ENCODE results near the gene ZNF594. TPM values are rescaled to one million over a fixed set of nuclear protein-coding genes. Genes with fewer than 3 reads are reported as not detected.
A peak's percentile ranks its signal among the peaks of the same experiment; 100 is the strongest.

ZNF594 gene
- total and polyA plus RNA-seq, 5 donors from 2014 or later = 0.86 to 3.1 (median 2.1) TPM

DNA sequence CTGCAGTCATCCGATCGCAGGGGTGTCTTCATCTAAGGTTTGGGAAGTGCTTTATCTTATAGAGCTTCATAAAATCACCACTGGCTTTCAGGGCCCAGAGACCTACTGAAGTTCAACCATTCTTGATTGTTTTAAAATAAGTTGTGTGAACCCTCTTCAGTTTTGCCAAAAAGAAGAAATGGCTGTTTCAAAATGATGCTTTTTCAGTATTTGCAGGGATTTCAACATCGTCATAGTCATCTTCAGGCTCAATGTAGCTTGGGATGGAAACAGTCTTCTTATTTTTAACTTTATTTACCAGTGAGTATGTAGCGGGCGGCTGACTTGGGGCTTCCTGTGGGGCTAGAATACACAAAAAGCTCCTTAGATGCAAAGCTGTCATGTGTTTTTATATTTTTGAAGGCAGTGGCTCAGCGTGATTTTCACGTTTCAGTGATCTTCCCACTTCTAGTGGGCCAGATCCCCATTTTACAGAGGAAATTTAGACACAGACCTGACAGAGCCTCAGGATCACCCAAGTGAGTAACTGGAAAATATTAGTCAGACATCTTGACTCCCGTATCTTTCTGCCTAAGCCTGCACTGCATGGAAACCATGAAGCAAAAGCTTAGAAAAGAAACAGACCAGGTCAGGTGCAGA, 19.1 kb upstream of the ZNF594 start:
- no peaks in the 10 kb centered on the region for H3K4me1 ChIP-seq (ENCODE audit: control insufficient read depth, insufficient read depth, low read length, poor library complexity, severe bottlenecking)
- no peaks in the 10 kb centered on the region for H3K27me3 Mint-ChIP-seq
- DNase-seq (no peak), ATAC-seq (ENCODE audit: low read depth in 2 of 2) (no peak)
- H3K4me3 Mint-ChIP-seq = peak overlapping the region in 2 of 4 donors; percentile 30 to 59
- peak overlapping the region; percentile 6 to 78 (median 64) for H3K27ac Mint-ChIP-seq
- no peak overlapping the region for H3K4me3 ChIP-seq (ENCODE audit: low read depth, low read length)
- H3K27ac ChIP-seq (ENCODE audit: insufficient read depth, low read length, poor library complexity, severe bottlenecking) = no peak overlapping the region
- peaks cover 0 to 25% (median 5%) of the 10 kb centered on the region in 4 donors for H3K4me1 Mint-ChIP-seq
- H3K9me3 ChIP-seq (ENCODE audit: control insufficient read depth in 2 of 2, low read length in 2 of 2) = no peaks in the 10 kb centered on the region
- H3K36me3 Mint-ChIP-seq = peaks cover 37% of the 10 kb centered on the region
- no peaks in the 10 kb centered on the region for H3K27me3 ChIP-seq (ENCODE audit: control insufficient read depth, insufficient read depth, low read length)
- H3K36me3 ChIP-seq (ENCODE audit: control insufficient read depth, insufficient read depth, low read length) = no peaks in the 10 kb centered on the region
- no peaks in the 10 kb centered on the region for H3K9me3 Mint-ChIP-seq

DNA sequence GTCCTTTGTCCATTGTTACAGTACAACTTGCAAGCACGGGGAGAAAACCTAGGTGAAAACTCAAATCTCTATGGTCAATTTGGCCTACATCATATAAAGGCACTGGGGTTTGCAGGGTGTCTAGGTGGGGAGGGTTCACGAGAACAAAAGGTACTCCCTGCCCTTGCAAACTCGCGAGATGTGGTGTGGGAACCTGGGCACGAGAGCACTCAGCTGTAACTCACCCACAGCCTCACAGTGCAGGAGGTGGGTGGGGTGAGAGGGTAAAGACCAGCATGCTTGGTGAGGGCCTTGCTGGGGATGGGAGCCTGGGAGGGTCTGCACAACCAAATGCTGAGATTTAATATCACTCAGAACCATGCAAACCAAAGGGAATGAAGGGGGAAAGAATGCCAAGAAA, 18.4 kb upstream of the ZNF594 start:
- Histone ChIP-seq H3K27ac (ENCODE audit: insufficient read depth, low read length, poor library complexity, severe bottlenecking) (no peak overlapping the region), H3K36me3 (ENCODE audit: control insufficient read depth, insufficient read depth, low read length) (no peaks in the 10 kb centered on the region), H3K4me1 (ENCODE audit: control insufficient read depth, insufficient read depth, low read length, poor library complexity, severe bottlenecking) (no peaks in the 10 kb centered on the region)

DNA sequence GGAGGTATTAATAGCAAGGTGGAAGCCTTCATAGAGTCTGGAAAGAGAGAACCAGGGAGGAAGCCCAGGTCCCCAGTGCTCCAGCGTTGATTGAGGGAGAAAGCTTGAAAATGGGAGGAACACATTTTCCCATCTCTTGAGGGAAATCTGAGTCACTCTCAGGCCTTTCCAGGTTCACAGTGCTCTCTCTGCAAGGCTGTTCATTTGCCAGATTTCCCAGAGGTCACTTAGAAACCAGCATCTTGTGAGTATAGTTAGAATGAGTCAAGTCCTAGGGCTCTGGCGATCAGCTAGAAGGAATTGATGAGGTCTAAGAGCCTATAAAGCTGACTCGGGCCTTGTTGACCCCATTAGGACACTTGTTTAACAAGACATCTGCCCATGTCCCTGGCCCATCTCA, 17.7 kb upstream of the ZNF594 start:
- Histone ChIP-seq H3K4me3 (ENCODE audit: low read depth, low read length) (no peak overlapping the region), H3K4me1 (ENCODE audit: control insufficient read depth, insufficient read depth, low read length, poor library complexity, severe bottlenecking) (no peaks in the 10 kb centered on the region), H3K9me3 (ENCODE audit: control insufficient read depth in 2 of 2, low read length in 2 of 2) (no peaks in the 10 kb centered on the region), H3K36me3 (ENCODE audit: control insufficient read depth, insufficient read depth, low read length) (no peaks in the 10 kb centered on the region), H3K27me3 (ENCODE audit: control insufficient read depth, insufficient read depth, low read length) (no peaks in the 10 kb centered on the region), H3K27ac (ENCODE audit: insufficient read depth, low read length, poor library complexity, severe bottlenecking) (no peak overlapping the region)
- peaks cover 0 to 25% (median 5%) of the 10 kb centered on the region in 4 donors for H3K4me1 Mint-ChIP-seq
- H3K36me3 Mint-ChIP-seq = peaks cover 33% of the 10 kb centered on the region
- no peak for DNase-seq
- no peaks in the 10 kb centered on the region for H3K9me3 Mint-ChIP-seq
- no peak for ATAC-seq (ENCODE audit: low read depth in 2 of 2)
- no peak overlapping the region for H3K27ac Mint-ChIP-seq
- H3K27me3 Mint-ChIP-seq = no peaks in the 10 kb centered on the region
- no peak overlapping the region for H3K4me3 Mint-ChIP-seq

More for the DNA sequence above, 18.4 kb upstream of the ZNF594 start:
- Mint-ChIP-seq H3K9me3 (no peaks in the 10 kb centered on the region), H3K27me3 (no peaks in the 10 kb centered on the region), H3K36me3 (peaks cover 37% of the 10 kb centered on the region), H3K27ac (peak overlapping the region in 1 of 3 donors; percentile 64), H3K4me3 (peak overlapping the region in 1 of 4 donors; percentile 50), H3K4me1 (peaks cover 0 to 25% (median 5%) of the 10 kb centered on the region in 4 donors)
- H3K9me3 ChIP-seq (ENCODE audit: control insufficient read depth in 2 of 2, low read length in 2 of 2) = no peaks in the 10 kb centered on the region
- no peaks in the 10 kb centered on the region for H3K27me3 ChIP-seq (ENCODE audit: control insufficient read depth, insufficient read depth, low read length)
- ATAC-seq (ENCODE audit: low read depth in 2 of 2) = no peak
- no peak overlapping the region for H3K4me3 ChIP-seq (ENCODE audit: low read depth, low read length)
- no peak for DNase-seq

DNA sequence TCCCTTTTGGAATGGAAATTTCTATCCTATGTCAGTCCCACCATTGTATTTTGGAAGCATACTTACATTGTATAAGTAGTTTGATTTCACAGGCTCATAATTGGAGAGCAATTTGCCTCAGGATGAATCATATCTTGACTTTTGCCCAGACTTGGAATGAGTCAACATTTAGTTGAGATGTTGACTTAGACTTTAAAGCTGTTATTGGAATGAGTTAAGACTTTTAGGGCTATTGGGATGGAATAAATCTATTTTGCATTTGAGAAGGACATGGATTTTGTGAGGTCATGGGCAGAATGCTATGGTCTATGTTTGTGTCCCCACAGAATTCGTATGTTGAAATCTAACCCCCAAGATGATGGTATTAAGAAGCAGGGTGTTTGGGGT, 12.2 kb upstream of the ZNF594 start:
- ATAC-seq (ENCODE audit: low read depth in 2 of 2) (no peak), DNase-seq (no peak)
- H3K4me1 ChIP-seq (ENCODE audit: control insufficient read depth, insufficient read depth, low read length, poor library complexity, severe bottlenecking) = no peaks in the 10 kb centered on the region
- Mint-ChIP-seq H3K27ac (no peak overlapping the region), H3K4me3 (no peak overlapping the region), H3K36me3 (peaks cover 13% of the 10 kb centered on the region), H3K9me3 (no peaks in the 10 kb centered on the region), H3K27me3 (no peaks in the 10 kb centered on the region), H3K4me1 (peaks cover 0 to 7% (median under 1%) of the 10 kb centered on the region in 4 donors)
- no peaks in the 10 kb centered on the region for H3K27me3 ChIP-seq (ENCODE audit: control insufficient read depth, insufficient read depth, low read length)
- H3K9me3 ChIP-seq (ENCODE audit: control insufficient read depth in 2 of 2, low read length in 2 of 2) = no peaks in the 10 kb centered on the region
- H3K36me3 ChIP-seq (ENCODE audit: control insufficient read depth, insufficient read depth, low read length) = no peaks in the 10 kb centered on the region
- no peak overlapping the region for H3K4me3 ChIP-seq (ENCODE audit: low read depth, low read length)
- no peak overlapping the region for H3K27ac ChIP-seq (ENCODE audit: insufficient read depth, low read length, poor library complexity, severe bottlenecking)

DNA sequence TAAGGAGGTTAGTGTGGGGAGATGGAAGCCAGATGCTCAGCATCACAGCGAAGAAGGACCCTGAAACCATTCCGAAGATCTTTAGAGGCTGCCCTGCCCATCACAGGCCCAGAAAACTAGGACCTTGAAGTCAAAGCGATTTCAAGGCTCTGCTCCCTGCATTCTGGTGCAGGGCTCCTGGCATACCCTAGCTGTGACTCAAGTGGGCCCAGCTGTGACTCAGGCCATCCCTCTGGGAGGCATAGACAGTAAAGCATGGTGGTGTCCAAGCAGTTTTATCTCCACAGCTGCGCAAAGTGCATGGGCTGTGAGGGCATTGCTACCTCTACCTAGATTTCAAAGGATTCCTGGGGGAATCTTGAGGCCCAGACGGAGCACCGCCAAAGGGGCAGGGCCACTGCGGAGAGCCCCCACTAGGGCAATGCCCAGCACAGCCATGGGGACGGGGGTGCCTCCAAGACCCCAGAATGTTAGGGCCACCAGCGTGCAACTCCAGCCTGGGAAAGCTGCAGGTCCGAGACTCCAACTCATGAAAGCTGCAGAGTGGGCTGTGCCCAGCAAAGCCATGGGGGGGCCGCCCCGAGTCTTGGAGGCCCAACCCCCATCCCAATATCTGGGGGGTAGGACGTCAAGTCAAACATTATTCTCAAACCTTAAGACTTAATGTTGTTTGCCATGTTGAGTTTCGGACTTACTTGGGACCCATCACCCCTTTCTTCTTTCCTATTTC, 11.7 kb upstream of the ZNF594 start:
- DNase-seq (no peak), ATAC-seq (ENCODE audit: low read depth in 2 of 2) (no peak)
- Mint-ChIP-seq H3K27me3 (no peaks in the 10 kb centered on the region), H3K4me1 (peaks cover 0 to 7% (median 3%) of the 10 kb centered on the region in 4 donors), H3K9me3 (no peaks in the 10 kb centered on the region), H3K4me3 (no peak overlapping the region), H3K36me3 (peaks cover 9% of the 10 kb centered on the region), H3K27ac (peak overlapping the region in 2 of 3 donors; percentile 20 to 32)
- no peaks in the 10 kb centered on the region for H3K4me1 ChIP-seq (ENCODE audit: control insufficient read depth, insufficient read depth, low read length, poor library complexity, severe bottlenecking)
- no peak overlapping the region for H3K4me3 ChIP-seq (ENCODE audit: low read depth, low read length)
- no peak overlapping the region for H3K27ac ChIP-seq (ENCODE audit: insufficient read depth, low read length, poor library complexity, severe bottlenecking)
- no peaks in the 10 kb centered on the region for H3K27me3 ChIP-seq (ENCODE audit: control insufficient read depth, insufficient read depth, low read length)
- no peaks in the 10 kb centered on the region for H3K9me3 ChIP-seq (ENCODE audit: control insufficient read depth in 2 of 2, low read length in 2 of 2)
- no peaks in the 10 kb centered on the region for H3K36me3 ChIP-seq (ENCODE audit: control insufficient read depth, insufficient read depth, low read length)

DNA sequence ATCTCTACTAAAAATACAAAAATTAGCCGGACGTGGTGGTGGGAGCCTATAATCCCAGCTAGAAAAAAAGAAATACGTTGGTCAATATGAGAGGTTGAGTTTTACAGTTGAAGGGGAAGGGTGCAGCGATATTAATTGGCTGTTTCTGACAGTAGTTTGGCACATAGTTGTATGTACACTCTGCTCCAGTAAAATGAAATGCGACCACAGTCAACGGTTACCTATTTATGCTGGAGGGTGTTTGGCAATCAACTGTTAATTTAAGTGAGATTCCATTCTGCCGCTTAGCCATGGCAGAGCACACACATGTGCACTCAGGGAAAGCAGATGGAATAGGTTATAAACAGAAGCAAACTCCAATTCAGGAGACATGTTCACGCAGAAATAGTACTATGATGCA, 9.3 kb upstream of the ZNF594 start:
- Histone ChIP-seq H3K27me3 (ENCODE audit: control insufficient read depth, insufficient read depth, low read length) (no peaks in the 10 kb centered on the region), H3K9me3 (ENCODE audit: control insufficient read depth in 2 of 2, low read length in 2 of 2) (no peaks in the 10 kb centered on the region), H3K36me3 (ENCODE audit: control insufficient read depth, insufficient read depth, low read length) (no peaks in the 10 kb centered on the region), H3K4me3 (ENCODE audit: low read depth, low read length) (no peak overlapping the region), H3K4me1 (ENCODE audit: control insufficient read depth, insufficient read depth, low read length, poor library complexity, severe bottlenecking) (no peaks in the 10 kb centered on the region), H3K27ac (ENCODE audit: insufficient read depth, low read length, poor library complexity, severe bottlenecking) (no peak overlapping the region)
- H3K27ac Mint-ChIP-seq = no peak overlapping the region
- no peaks in the 10 kb centered on the region for H3K9me3 Mint-ChIP-seq
- H3K4me3 Mint-ChIP-seq = no peak overlapping the region
- DNase-seq (no peak), ATAC-seq (ENCODE audit: low read depth in 2 of 2) (no peak)
- no peaks in the 10 kb centered on the region for H3K27me3 Mint-ChIP-seq
- H3K4me1 Mint-ChIP-seq = peaks cover 0 to 13% (median 10%) of the 10 kb centered on the region in 4 donors
- no peaks in the 10 kb centered on the region for H3K36me3 Mint-ChIP-seq

DNA sequence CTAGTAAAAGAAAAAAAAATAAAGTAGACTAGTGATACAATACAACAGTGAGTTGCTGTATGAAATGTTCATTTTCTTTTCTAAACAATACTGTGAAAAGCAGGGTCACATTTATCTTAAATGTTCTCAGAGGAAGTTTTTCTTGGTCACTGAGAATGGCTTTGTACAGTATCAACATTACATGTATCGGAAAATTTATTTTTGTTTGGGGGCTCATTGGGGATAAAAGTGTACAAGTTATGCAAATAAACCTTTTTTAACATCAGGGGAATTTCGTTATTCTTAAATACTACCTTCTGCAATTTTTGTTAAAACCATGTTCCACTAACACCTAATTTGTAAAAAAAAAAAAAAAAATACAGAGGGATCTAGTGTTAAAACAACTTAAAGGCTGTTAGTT, 8.7 kb upstream of the ZNF594 start:
- Histone ChIP-seq H3K4me3 (ENCODE audit: low read depth, low read length) (no peak overlapping the region), H3K27me3 (ENCODE audit: control insufficient read depth, insufficient read depth, low read length) (no peaks in the 10 kb centered on the region), H3K27ac (ENCODE audit: insufficient read depth, low read length, poor library complexity, severe bottlenecking) (no peak overlapping the region), H3K9me3 (ENCODE audit: control insufficient read depth in 2 of 2, low read length in 2 of 2) (no peaks in the 10 kb centered on the region), H3K4me1 (ENCODE audit: control insufficient read depth, insufficient read depth, low read length, poor library complexity, severe bottlenecking) (no peaks in the 10 kb centered on the region), H3K36me3 (ENCODE audit: control insufficient read depth, insufficient read depth, low read length) (no peaks in the 10 kb centered on the region)
- H3K4me1 Mint-ChIP-seq = peaks cover 0 to 13% (median 10%) of the 10 kb centered on the region in 4 donors
- H3K36me3 Mint-ChIP-seq = no peaks in the 10 kb centered on the region
- H3K4me3 Mint-ChIP-seq = no peak overlapping the region
- DNase-seq (no peak), ATAC-seq (ENCODE audit: low read depth in 2 of 2) (no peak)
- no peak overlapping the region for H3K27ac Mint-ChIP-seq
- no peaks in the 10 kb centered on the region for H3K27me3 Mint-ChIP-seq
- no peaks in the 10 kb centered on the region for H3K9me3 Mint-ChIP-seq

DNA sequence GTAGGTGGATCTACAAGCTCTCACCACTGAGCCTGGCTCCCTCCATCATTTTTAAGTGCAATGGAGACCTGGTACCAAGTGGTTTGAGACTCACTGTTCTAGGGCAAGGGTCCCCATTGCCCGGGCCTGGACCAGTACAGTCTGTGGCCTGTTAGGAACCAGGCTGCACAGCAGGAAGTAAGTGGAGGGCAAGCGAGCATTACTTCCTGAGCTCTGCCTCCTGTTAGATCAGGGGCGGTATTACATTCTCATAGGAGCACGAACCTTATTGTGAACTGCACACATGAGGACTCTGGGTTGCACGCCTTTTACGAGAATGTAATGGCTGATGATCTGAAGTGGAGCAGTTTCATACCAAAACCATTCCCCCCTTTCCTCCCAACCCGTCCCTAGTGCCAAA, 6.8 kb upstream of the ZNF594 start:
- H3K9me3 ChIP-seq (ENCODE audit: control insufficient read depth in 2 of 2, low read length in 2 of 2) = no peaks in the 10 kb centered on the region
- Mint-ChIP-seq H3K9me3 (no peaks in the 10 kb centered on the region), H3K4me1 (peaks cover 0 to 13% (median 10%) of the 10 kb centered on the region in 4 donors), H3K4me3 (no peak overlapping the region), H3K27ac (no peak overlapping the region), H3K36me3 (no peaks in the 10 kb centered on the region), H3K27me3 (no peaks in the 10 kb centered on the region)
- no peaks in the 10 kb centered on the region for H3K27me3 ChIP-seq (ENCODE audit: control insufficient read depth, insufficient read depth, low read length)
- DNase-seq = peak in 1 of 3 donors; percentile 48
- H3K27ac ChIP-seq (ENCODE audit: insufficient read depth, low read length, poor library complexity, severe bottlenecking) = no peak overlapping the region
- no peaks in the 10 kb centered on the region for H3K36me3 ChIP-seq (ENCODE audit: control insufficient read depth, insufficient read depth, low read length)
- H3K4me3 ChIP-seq (ENCODE audit: low read depth, low read length) = no peak overlapping the region
- H3K4me1 ChIP-seq (ENCODE audit: control insufficient read depth, insufficient read depth, low read length, poor library complexity, severe bottlenecking) = no peaks in the 10 kb centered on the region
- no peak for ATAC-seq (ENCODE audit: low read depth in 2 of 2)

Measured in CD4-positive, CD25-positive, alpha-beta regulatory T cell (primary cell).